HG02678 (cell line): ENCODE results near the gene TFEB.

ENCODE experiments used
- ATAC-seq: cut with Tn5 transposase; IDR thresholded peaks from one replicate; pipeline ENCODE4 v1.9.1; 2021; ENCODE audit warnings: mild to moderate bottlenecking, moderate library complexity; ENCODE audit not compliant: unreplicated experiment

The TFEB gene

GRCh38 chr6:41677124-41677921, 58.1 kb downstream of the TFEB start:
- no peak for ATAC-seq

- ATAC-seq = no peak
These were observed 59.0 kb downstream of the TFEB start for GRCh38 chr6:41676431-41676830.

- ATAC-seq = no peak
These were observed 59.4 kb downstream of the TFEB start for GRCh38 chr6:41675992-41676391.

GRCh38 chr6:41675176-41675775, 60.1 kb downstream of the TFEB start:
- no peak for ATAC-seq

GRCh38 chr6:41674231-41675000, 61.0 kb downstream of the TFEB start:
- ATAC-seq = no peak

GRCh38 chr6:41673704-41674000, 61.8 kb downstream of the TFEB start:
- no peak for ATAC-seq

- no peak for ATAC-seq
These were observed 62.3 kb downstream of the TFEB start for GRCh38 chr6:41672816-41673703.

- ATAC-seq = no peak
These were observed 63.4 kb downstream of the TFEB start for GRCh38 chr6:41672016-41672415.

GRCh38 chr6:41671376-41671775, 64.0 kb downstream of the TFEB start:
- no peak for ATAC-seq

GRCh38 chr6:41670703-41671360, 64.6 kb downstream of the TFEB start:
- no peak for ATAC-seq

- ATAC-seq = no peak
These were observed 66.4 kb downstream of the TFEB start for GRCh38 chr6:41668968-41669367.

- ATAC-seq = no peak
These were observed 68.2 kb downstream of the TFEB start for GRCh38 chr6:41667195-41667594.

GRCh38 chr6:41664271-41664670, 71.1 kb downstream of the TFEB start:
- ATAC-seq = no peak

GRCh38 chr6:41663568-41663967, 71.8 kb downstream of the TFEB start:
- no peak for ATAC-seq

GRCh38 chr6:41659935-41660334, 75.5 kb downstream of the TFEB start:
- ATAC-seq = no peak

GRCh38 chr6:41658636-41659035, 76.8 kb downstream of the TFEB start:
- no peak for ATAC-seq

GRCh38 chr6:41657131-41658094, 78.0 kb downstream of the TFEB start:
- ATAC-seq = no peak

GRCh38 chr6:41656002-41656691, 79.3 kb downstream of the TFEB start:
- ATAC-seq = no peak

- ATAC-seq = no peak
These were observed 79.8 kb downstream of the TFEB start for GRCh38 chr6:41655646-41656001.
